GM21381 (cell line): Measurements from ENCODE around the gene NRXN3.

ENCODE experiments used
- ATAC-seq: cut with Tn5 transposase; IDR thresholded peaks from one replicate; pipeline ENCODE4 v1.9.1; 2021; ENCODE audit warnings: mild to moderate bottlenecking, moderate library complexity; ENCODE audit not compliant: unreplicated experiment

Gene NRXN3

DNA sequence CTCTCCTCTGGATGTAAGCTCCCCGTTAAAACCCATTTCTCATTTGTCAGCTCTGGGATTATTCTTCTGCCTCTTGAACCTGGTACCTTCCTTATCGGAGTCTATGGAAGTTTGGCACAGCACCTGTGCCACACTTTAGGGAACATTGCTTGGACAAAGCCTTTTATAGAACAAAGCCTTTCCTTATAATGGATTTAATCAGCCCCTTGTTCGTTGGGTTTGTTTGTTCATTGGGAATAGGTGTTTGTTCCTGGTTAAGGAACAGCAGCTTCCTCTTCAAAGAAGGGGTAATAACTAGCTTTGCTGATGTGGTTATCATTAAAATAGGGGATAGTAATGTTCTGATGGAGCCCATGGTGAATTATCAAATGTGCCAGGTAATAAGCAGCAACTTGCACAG is 70.4 kb downstream of the NRXN3 start:
- ATAC-seq, result no peak

DNA sequence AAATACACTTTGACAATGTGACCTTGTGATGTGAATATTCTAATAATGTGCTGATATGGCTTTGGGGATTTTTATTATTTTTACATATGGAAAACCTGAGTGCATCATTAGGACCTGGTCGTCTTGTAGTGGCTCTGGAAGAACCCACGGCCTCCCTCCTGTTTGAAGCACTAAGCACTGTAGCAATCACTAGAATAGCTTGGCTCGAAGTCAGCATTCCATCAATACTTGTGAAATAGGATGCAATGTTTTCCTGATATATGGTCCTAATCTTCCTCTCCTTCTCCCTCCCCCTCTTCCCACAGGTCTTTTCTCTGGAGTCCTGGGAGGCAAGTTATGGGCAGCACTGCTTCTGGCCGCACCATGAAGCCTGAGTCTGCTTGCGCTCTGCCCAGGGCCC is 71.9 kb downstream of the NRXN3 start:
- no peak for ATAC-seq

GRCh38 chr14:78243187-78243586 is 73.0 kb downstream of the NRXN3 start:
- no peak for ATAC-seq

DNA sequence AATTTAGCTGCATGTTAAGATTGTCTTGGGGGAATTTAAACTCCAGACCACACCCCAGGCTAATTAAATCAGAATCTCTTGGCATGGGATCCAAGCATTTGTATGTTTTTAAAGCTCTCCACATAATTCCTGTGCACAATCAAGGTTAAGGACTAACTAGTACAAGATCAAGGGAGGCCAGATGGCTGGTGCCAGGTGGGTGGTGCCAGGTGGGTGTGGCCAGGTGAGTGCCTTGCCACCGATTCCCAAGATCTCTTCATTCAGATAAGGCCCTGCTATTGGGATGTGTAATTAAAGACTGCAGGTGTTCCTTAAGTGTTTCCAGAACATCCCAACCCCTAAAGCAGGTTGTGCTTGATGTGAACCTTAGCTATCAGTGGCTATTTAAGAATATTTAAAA is 75.1 kb downstream of the NRXN3 start:
- no peak for ATAC-seq

GRCh38 chr14:78248501-78249090 is 78.4 kb downstream of the NRXN3 start:
- no peak for ATAC-seq

- ATAC-seq, result no peak
Observed at GRCh38 chr14:78251308-78251707, 81.1 kb downstream of the NRXN3 start.

GRCh38 chr14:78253986-78254385 is 83.8 kb downstream of the NRXN3 start:
- no peak for ATAC-seq

- ATAC-seq, result no peak
Observed at GRCh38 chr14:78254911-78255461, 84.8 kb downstream of the NRXN3 start.

DNA sequence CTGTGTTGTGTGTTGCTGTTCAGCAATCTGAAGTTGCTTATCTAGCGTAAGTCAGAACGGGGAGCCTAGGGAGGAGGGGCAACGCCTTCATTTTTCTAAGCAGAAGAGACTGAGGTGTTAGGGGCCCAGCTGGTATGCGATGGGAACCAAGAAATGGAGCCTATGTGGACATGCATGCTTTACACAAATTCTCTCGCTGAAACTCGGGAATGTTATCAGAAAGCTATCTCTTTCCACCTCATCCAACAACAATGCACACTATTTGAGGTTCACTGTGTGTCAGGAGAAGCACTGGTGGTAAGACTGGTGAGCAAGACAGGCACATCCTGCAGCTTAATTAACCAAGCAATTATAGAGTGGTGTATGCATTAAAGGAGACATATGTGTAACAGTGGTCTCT is 89.7 kb downstream of the NRXN3 start:
- no peak for ATAC-seq

GRCh38 chr14:78278464-78279250 is 108.5 kb downstream of the NRXN3 start:
- no peak for ATAC-seq

DNA sequence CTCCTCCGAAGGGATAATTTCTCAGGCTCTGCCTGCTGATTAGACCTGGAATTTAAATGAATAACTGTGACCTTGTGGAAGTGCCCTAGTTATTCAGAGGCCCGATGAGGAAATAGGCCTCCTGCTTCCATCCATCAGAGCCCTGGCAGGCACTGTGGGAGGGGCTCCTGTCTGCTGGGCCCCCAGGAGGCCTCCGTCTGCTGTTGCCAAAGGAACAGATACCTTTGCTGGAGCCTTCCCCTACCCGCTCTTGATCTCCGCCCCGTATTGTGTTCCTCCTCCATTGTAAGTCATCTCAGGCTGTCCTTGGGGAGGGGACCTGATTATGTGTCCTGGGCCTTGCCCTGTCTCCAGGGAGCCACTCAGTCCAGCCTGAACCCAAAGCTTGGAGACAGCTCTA is 112.3 kb downstream of the NRXN3 start:
- no peak for ATAC-seq

GRCh38 chr14:78286210-78286609 is 116.0 kb downstream of the NRXN3 start:
- no peak for ATAC-seq

GRCh38 chr14:78292003-78292402 is 121.8 kb downstream of the NRXN3 start:
- ATAC-seq, result peak; percentile 83

DNA sequence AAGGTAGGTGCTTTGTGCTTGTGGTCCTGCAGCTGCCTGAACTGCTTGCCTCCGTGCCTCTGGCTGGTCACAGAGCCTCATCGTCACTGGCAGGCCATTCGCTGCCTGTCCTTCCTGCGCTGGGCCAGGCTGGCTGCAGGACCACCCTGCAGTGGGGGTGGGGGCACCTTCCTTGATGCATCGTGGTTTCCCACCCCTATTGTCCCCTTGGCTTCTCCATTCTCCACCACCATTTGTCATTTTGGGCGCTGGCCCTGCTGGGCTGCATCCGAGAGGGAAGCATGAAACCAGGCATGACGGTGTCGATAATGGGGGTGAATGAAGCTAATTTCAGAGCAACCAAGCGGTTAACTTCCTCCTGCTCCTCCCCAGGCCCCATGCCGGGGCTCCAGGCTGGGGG is 127.7 kb downstream of the NRXN3 start:
- ATAC-seq, result no peak

DNA sequence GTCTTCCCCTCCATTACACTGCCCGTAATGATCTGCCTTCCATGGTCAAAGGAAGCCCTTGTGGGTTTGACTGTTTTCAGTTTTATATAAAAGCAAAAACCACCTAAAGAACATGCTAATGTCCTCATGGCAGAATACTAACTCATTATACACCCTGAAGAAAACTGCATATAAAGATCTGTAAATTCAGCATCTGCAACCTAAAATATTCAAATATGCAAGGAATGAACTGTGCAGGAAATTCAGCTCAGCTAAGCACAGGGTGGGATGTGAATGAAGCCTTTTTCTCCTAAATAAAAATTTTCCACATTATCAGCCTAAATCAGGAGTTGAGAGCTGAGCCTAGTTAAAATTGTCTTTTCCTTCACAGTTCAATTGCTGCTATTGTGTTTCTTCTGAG is 128.1 kb downstream of the NRXN3 start:
- no peak for ATAC-seq

- ATAC-seq, result no peak
Observed at GRCh38 chr14:78302841-78303240, 132.7 kb downstream of the NRXN3 start.

- ATAC-seq, result no peak
Observed at GRCh38 chr14:78307671-78308070, 137.5 kb downstream of the NRXN3 start.

- ATAC-seq, result no peak
Observed at GRCh38 chr14:78308079-78308478, 137.9 kb downstream of the NRXN3 start.

- no peak for ATAC-seq
Observed at GRCh38 chr14:78310272-78310671, 140.1 kb downstream of the NRXN3 start.

- no peak for ATAC-seq
Observed at GRCh38 chr14:78313499-78313898, 143.3 kb downstream of the NRXN3 start.

DNA sequence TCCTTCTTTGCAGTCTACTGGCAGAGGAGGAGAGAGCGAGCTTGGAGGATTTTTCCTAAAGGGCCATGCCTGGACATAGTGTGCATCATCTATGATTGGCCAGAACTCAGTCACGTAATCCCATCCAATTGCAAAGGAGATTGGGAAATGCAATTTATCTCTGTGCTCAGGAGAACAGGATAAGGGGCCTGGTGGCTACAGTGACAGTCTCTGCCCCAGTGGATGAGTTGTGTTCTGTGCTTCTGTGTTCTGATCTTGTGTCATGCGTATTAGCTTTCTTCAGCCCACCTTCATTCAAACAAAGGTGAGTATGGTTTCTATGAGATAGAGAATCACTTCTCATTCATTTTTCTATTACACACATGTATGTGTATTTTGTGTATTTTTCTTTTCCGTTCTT is 144.3 kb downstream of the NRXN3 start:
- ATAC-seq, result no peak

DNA sequence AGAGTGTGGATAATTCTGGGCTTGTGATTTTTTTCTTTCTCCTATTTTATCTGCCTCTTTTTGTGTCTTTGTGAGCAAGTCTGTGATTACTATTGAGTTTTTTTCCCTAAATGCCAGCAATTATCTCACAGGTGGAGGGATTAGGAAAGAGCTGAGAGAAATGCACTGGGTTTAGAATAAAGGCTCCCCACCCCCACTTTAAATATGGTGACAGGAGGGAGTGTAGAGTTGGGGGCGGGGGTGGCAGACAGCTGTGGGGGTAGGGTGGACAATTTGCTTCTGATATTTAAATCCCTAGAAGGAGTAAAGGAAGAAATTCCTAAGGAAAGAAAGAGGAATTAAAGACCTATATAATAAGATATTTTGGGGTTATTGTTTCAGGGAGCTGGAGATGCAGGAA is 145.9 kb downstream of the NRXN3 start:
- no peak for ATAC-seq
